IPS-20b (cell line): ENCODE measurements around the gene GALNT4.

ENCODE experiments used
- H3K27ac ChIP-seq: one replicate; pipeline ENCODE4 v1.5.1; 2013; ENCODE audit warnings: low read length
- H3K27me3 ChIP-seq: 2 replicates; pipeline ENCODE4 v1.6.1; 2013; ENCODE audit warnings: mild to moderate bottlenecking, low read length, inconsistent platforms; ENCODE audit not compliant: insufficient read depth
- H3K36me3 ChIP-seq: 2 replicates; pipeline ENCODE4 v1.6.1; 2013; ENCODE audit warnings: low read depth, mild to moderate bottlenecking, inconsistent platforms, low read length, moderate library complexity; ENCODE audit not compliant: insufficient read depth
- H3K4me1 ChIP-seq: 2 replicates; pipeline ENCODE4 v1.6.1; 2013; ENCODE audit warnings: mild to moderate bottlenecking, control low read depth, inconsistent platforms, low read length, moderate library complexity; ENCODE audit not compliant: insufficient read depth
- H3K4me3 ChIP-seq: 2 replicates; pipeline ENCODE4 v1.5.1; 2013; ENCODE audit warnings: mild to moderate bottlenecking, low read length, inconsistent platforms
- H3K9ac ChIP-seq: 2 replicates; pipeline ENCODE4 v1.6.1; 2013; ENCODE audit warnings: low read depth, mild to moderate bottlenecking, inconsistent platforms, low read length, moderate library complexity
- H3K9me3 ChIP-seq: 2 replicates; pipeline ENCODE4 v1.6.1; 2013; ENCODE audit warnings: mild to moderate bottlenecking, low read depth, low read length, inconsistent platforms; ENCODE audit not compliant: insufficient read depth

The GALNT4 gene

DNA sequence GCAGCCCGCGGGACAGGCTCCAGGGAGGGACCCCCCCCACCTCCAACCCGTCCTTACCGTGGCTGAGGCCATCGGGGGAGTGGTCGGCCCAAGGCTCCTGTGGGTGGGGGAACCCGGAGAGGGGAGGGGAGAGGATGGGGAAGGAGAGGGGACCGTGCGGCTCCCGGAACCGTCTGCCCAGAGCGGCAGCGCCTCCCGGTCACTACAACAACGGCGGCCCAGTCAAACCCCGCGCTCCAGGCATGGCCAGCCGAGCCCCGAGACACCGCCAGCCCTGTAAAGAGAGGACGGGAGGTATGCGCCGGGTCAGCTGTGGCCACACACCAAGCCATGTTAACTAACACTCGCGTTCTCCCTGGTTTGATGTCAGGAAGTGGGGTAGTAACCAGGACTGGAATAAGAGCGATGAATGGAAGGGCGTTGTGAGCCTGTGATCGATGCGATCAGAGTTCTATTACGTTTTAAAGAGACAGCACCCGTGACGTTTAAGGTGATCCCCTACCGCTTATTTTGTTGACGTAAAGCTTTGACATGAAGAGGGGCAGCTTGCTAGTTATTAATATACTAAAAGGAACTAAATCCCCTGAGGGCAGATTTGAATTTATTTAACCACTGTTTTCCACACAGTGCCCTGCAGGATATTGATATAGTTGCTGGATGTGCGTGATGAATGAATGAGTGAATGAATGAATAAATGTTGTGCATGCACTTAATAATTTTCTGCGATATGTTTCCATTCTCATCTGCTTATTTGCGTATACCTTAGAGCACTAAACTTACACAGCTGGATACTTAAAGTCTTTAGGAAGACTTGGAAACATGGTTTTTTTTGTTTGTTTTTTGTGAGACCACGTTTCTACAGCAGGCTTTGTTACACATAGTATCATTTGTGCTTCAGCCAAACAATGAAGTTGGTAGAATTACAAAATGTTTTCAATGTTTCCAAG is 1.5 kb upstream of the GALNT4 start, which contains the start of gene POC1B:
Gene POC1B (minus strand): TSS at position 224 of the 947 bp plus-strand sequence. CDS start 152 bp downstream, at position 72.
- no peaks in the 10 kb centered on the region for H3K27me3 ChIP-seq
- H3K9ac ChIP-seq: peak within 1 kb of the TSS; percentile 76; the same call in 1 of the 2 replicates
- H3K4me1 ChIP-seq: peaks cover 4% of the 10 kb centered on the region; the same call in 1 of the 2 replicates
- H3K36me3 ChIP-seq: peaks cover 16% of the 10 kb centered on the region; the same call in 1 of the 2 replicates
- H3K27ac ChIP-seq: no peak within 1 kb of the TSS
- H3K9me3 ChIP-seq: no peaks in the 10 kb centered on the region
- peak within 1 kb of the TSS; percentile 91 for H3K4me3 ChIP-seq

DNA sequence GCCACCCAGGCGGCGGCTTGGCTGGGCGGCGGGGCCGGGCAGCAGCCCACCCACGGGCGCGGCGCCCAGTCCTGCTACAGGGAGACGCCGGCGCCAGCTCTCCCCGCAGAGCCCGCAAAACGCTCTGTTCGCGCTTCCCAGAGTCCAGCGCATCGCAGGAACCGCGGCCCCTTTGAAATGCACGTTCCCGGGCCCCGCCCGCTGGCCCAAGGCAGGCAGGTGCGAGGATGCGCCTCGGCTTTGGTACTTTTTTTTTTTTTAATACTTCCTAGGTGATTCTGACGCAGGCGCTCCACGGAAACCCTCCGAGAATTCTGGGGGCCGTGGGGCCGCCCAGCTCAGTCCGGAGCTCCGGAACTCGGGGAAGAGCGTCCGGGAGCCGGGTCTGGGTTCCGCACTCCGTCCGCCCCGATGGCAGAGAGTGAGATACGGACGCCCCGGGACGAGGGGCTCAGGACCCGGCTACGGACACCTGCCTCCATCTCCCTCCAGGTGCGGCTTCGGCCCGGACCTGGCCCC is 768 bp upstream of the GALNT4 start:
- peaks cover 4% of the 10 kb centered on the region; the same call in 1 of the 2 replicates for H3K4me1 ChIP-seq
- peak overlapping the region; percentile 76; the same call in 1 of the 2 replicates for H3K9ac ChIP-seq
- H3K36me3 ChIP-seq: peaks cover 16% of the 10 kb centered on the region; the same call in 1 of the 2 replicates
- H3K27ac ChIP-seq: no peak overlapping the region
- H3K27me3 ChIP-seq: no peaks in the 10 kb centered on the region
- H3K4me3 ChIP-seq: peak overlapping the region; percentile 91
- no peaks in the 10 kb centered on the region for H3K9me3 ChIP-seq

DNA sequence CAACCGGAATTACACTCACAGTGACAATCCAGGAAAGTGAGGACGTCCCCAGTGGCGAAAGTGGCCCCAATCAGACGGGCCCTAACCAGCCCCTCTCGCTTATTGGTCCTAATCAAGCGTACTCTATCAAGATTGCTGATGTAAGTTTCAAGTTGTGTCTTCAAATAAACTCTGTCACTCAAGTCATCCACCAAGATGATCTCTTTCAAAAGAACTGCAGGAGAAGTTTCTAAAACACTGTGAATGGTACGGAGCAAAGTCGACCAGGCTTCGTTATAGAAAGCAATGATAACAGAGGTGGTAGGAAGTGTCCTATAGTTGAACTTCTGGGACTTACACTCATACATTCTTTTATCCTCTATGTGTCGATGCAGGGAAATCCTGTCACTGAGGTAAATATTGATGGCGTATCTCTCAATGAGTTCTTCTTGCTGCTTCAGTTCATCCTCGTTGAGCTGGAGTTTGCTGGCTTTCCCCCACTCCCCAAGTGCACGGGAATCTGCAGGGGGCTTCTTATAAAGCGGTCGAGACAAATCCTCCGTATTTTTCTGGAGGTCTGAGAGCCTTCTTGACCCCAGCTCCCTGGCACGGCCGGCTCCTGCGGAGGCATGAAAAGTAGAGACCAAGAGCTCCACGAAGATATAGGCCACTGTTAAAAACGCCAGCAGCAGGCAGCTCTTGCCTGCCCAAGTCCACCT is 604 bp downstream of the GALNT4 start:
- Histone ChIP-seq H3K27ac (no peak overlapping the region), H3K9ac (peak overlapping the region; percentile 76), H3K4me3 (peak overlapping the region; percentile 91), H3K27me3 (no peaks in the 10 kb centered on the region), H3K4me1 (peaks cover 4% of the 10 kb centered on the region; the same call in 1 of the 2 replicates), H3K9me3 (no peaks in the 10 kb centered on the region), H3K36me3 (peaks cover 16% of the 10 kb centered on the region; the same call in 1 of the 2 replicates)

DNA sequence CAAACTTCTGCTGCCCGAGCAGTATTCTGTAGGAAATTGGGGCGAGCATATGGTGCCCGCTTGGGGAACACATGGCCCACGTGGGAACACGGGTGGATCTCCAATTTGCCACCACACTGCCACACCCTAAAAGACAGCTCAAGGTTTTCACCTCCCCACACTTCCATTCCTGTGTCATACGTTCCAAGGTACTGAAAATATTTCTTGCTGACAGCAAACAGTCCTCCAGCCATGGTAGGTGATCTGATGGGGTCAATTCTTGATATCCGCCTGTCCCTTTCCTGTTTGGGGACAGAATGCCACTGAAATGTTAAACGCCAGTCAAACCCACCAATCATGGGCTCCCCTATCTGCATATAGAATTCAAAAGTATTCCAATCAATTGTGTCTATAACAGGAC is 1.2 kb downstream of the GALNT4 start:
- Histone ChIP-seq H3K9ac (no peak overlapping the region), H3K27me3 (no peaks in the 10 kb centered on the region), H3K4me3 (no peak overlapping the region), H3K4me1 (peaks cover 4% of the 10 kb centered on the region; the same call in 1 of the 2 replicates), H3K9me3 (no peaks in the 10 kb centered on the region), H3K36me3 (peaks cover 16% of the 10 kb centered on the region; the same call in 1 of the 2 replicates), H3K27ac (no peak overlapping the region)

DNA sequence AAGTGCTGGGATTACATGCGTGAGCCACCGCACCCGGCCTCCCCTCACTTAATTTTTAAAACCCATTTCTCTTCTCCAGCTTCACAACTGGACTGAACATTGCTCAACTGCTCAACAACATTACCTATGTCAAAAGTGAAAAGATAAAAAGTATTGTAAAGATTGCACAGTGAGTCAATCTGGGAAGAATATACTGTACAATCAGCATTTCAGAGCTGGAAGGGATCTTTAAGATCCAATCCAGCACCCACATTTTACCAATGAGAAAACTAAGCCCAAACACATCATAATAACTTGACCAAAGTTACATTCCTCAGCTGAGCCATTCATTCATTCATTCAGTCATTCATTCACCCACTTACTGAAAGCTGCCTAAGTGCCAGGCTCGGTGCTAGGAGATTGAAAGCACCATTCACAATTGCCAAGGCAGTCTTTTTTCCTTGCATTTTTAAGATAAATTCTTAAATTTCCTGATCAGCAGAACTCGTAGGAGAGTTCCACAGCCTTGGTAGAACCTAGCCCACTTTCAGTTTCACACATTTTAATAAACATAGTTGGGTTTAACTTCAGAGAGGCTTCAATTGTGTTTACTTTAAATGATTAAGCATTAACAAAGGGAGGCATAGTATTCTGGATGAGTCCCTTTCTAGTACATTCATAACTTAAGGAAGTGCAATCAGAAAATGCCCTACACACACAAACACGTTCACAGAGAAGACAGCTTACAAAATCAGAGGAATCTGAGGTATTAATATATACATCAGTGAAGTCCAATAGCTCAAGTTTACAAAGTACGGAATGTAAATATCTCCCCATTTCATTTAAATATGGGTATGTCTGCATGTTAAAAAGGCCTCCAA is 3.0 kb downstream of the GALNT4 start:
- H3K27me3 ChIP-seq: no peaks in the 10 kb centered on the region
- H3K36me3 ChIP-seq: peaks cover 16% of the 10 kb centered on the region; the same call in 1 of the 2 replicates
- peaks cover 3% of the 10 kb centered on the region; the same call in 1 of the 2 replicates for H3K4me1 ChIP-seq
- no peak overlapping the region for H3K9ac ChIP-seq
- H3K9me3 ChIP-seq: no peaks in the 10 kb centered on the region
- H3K4me3 ChIP-seq: no peak overlapping the region
- no peak overlapping the region for H3K27ac ChIP-seq

DNA sequence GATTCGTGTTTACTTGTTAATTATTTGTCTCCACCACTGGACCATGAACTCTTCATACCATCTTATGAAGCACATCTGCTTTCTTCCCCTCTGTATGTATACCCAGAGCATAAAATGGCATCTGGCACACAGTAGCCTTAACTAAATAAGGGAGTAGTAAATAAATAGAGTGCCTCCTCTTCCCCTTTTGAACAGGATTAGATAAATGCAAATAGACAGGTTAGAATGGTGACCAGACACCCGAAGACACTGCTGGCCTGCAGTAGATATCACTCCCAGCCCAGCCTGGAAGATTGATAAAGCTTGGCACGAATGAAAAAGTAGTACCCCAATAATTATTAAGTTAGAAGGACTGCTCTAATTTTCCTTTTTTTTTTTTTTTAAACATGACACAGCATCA is 6.9 kb downstream of the GALNT4 start:
- H3K9ac ChIP-seq: no peak overlapping the region
- no peaks in the 10 kb centered on the region for H3K9me3 ChIP-seq
- H3K4me1 ChIP-seq: no peaks in the 10 kb centered on the region; the same call in 1 of the 2 replicates

DNA sequence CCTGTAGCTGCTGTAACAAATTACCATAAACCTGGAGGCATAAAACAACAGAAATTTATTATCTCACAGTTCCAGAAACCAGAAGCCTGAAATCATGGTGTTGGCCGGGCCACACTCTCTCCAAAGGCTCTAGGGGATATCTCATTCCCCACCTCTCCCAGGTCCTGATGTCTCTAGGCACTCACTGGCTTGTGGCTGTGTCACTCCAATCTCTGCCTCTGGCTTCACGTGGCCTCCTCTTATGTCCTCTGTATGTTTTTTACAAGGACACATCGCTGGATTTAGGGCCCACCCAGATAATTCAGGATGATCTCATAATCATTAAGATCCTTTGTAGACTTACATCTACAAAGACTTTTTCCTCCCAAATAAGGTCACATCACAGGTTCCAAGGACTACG is 8.0 kb downstream of the GALNT4 start:
- Histone ChIP-seq H3K9me3 (no peaks in the 10 kb centered on the region), H3K4me3 (no peak overlapping the region), H3K4me1 (no peaks in the 10 kb centered on the region; the same call in 1 of the 2 replicates), H3K36me3 (no peaks in the 10 kb centered on the region), H3K27me3 (no peaks in the 10 kb centered on the region), H3K9ac (no peak overlapping the region), H3K27ac (no peak overlapping the region)

More for the DNA sequence above, 6.9 kb downstream of the GALNT4 start:
- Histone ChIP-seq H3K4me3 (no peak overlapping the region), H3K27me3 (no peaks in the 10 kb centered on the region), H3K36me3 (peaks cover 5% of the 10 kb centered on the region; the same call in 1 of the 2 replicates), H3K27ac (no peak overlapping the region)

DNA sequence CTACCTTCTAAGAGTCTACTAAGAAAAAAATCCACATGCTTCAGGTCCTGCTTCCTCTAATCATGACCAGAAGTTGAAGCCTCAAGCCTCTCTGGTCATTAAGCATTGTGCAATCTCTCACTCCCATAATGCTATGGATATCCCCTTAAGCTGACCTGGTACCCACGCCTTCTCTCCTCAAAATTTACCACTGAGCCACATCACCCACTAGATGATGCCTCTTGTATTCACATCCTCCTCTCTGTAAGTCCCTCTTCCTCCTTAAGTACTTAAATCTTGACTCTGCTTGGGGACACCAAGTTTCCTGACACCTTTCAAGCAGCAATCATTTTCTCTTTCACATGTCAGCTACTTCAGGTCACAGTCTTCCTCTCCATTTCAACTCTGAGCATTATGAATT is 9.8 kb downstream of the GALNT4 start:
- Histone ChIP-seq H3K4me3 (no peak overlapping the region), H3K9me3 (no peaks in the 10 kb centered on the region), H3K36me3 (no peaks in the 10 kb centered on the region), H3K27ac (no peak overlapping the region), H3K27me3 (no peaks in the 10 kb centered on the region), H3K4me1 (no peaks in the 10 kb centered on the region; the same call in 1 of the 2 replicates), H3K9ac (no peak overlapping the region)

DNA sequence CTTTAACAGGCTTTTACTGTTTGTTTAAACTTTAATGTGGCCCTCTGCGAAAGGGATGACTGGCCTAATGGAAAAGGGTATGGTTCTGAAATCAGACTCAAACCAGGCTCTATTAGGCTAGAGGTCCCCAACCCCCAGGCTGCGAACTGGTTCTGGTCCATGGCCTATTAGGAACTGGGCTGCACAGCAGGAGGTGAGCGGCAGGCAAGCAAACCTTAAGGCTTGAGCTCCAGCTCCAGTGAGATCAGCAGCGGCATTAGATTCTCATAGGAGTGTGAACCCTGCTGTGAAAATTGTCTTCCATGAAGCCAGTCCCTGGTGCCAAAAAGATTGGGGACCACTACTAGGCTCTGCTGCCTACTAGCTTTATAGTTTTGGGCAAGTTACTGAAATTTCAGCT is 11.1 kb downstream of the GALNT4 start:
- Histone ChIP-seq H3K9ac (no peak overlapping the region; the same call in 1 of the 2 replicates), H3K27ac (no peak overlapping the region), H3K9me3 (no peaks in the 10 kb centered on the region), H3K4me1 (no peaks in the 10 kb centered on the region; the same call in 1 of the 2 replicates), H3K4me3 (no peak overlapping the region), H3K27me3 (no peaks in the 10 kb centered on the region), H3K36me3 (no peaks in the 10 kb centered on the region)

DNA sequence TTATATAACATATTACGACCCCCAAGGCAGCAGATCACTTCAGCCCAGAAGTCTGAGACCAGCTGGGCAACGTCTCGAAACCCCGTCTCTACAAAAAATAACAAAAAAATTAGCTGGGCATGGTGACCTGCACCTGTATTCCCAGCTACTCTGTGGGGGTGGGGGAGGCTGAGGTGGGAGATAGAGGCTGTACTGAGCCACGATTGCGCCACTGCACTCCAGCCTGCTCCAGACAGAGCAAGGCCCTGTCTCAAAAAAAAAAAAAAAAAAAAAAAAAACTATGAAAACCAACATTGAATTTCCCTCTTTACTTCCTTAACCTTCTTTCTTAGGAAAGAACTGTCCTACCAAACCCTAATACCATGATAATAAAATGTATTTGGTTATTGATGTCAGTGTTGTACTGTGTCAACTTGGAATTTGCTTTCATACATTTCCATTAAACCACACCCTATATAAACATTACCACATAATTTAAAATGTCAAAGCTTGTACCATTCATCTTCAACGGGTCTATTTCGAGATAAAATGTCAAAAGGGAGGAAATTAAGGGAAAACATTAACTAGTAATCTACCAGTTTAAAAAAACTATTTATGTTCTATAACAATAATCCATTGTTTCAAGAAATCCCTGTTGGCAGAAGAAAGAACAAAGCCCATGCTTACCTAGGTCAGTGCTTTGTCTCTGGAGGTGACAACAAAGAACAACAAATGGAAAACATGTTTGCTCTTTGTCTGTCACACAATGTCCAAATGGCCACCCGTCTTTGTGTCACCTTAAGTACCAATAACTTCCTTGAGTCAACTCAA is 17.4 kb downstream of the GALNT4 start:
- Histone ChIP-seq H3K4me3 (no peak overlapping the region), H3K9me3 (no peaks in the 10 kb centered on the region), H3K36me3 (no peaks in the 10 kb centered on the region), H3K4me1 (no peaks in the 10 kb centered on the region), H3K27me3 (no peaks in the 10 kb centered on the region), H3K27ac (no peak overlapping the region), H3K9ac (no peak overlapping the region)
